K562 (cell line): ENCODE results near the gene PSMB8. TPM values are rescaled to one million over a fixed set of nuclear protein-coding genes. Genes with fewer than 3 reads are reported as not detected.

ENCODE experiments used
- BDP1 ChIP-seq: IDR thresholded peaks from 3 replicates; pipeline ENCODE4 v1.6.1; 2011; ENCODE audit not compliant: insufficient read length, insufficient read depth
- BMI1 ChIP-seq: fragments of 150-350 bp; IDR thresholded peaks from 2 replicates; pipeline ENCODE4 v1.6.1; 2014; ENCODE audit warnings: low read length
- BRD9 ChIP-seq: fragments of 450-650 bp; IDR thresholded peaks from 2 replicates; pipeline ENCODE4 v1.6.1; 2018; ENCODE audit warnings: low read depth; ENCODE audit not compliant: partially characterized antibody
- DACH1 ChIP-seq: fragments of 450-650 bp; IDR thresholded peaks from 2 replicates; pipeline ENCODE4 v1.6.1; 2018; ENCODE audit not compliant: partially characterized antibody
- DNMT1 ChIP-seq: fragments of 450-650 bp; IDR thresholded peaks from 2 replicates; pipeline ENCODE4 v1.6.1; 2016; ENCODE audit warnings: antibody characterized with exemption, mild to moderate bottlenecking
- EGR1 ChIP-seq: fragments of 450-650 bp; conservative IDR thresholded peaks from 2 replicates; pipeline ENCODE4 v1.6.1; 2017; ENCODE audit warnings: mild to moderate bottlenecking
- GABPB1 ChIP-seq: sonication (generic); formaldehyde crosslinking; IDR thresholded peaks from 2 replicates; pipeline ENCODE4 v1.8.0; 2022; ENCODE audit warnings: mild to moderate bottlenecking, missing genetic modification reagents
- HDAC2 ChIP-seq: fragments of 450-650 bp; IDR thresholded peaks from 2 replicates; pipeline ENCODE4 v1.6.1; 2016; ENCODE audit warnings: mild to moderate bottlenecking
- HDGF ChIP-seq: fragments of 450-650 bp; IDR thresholded peaks from 2 replicates; pipeline ENCODE4 v1.6.1; 2016
- MTA2 ChIP-seq: fragments of 450-650 bp; IDR thresholded peaks from 2 replicates; pipeline ENCODE4 v1.6.1; 2016; ENCODE audit warnings: low read depth
- MYBL2 ChIP-seq, 2 experiments: fragments of 450-650 bp in 1 of 2; sonication (generic) in 1 of 2; formaldehyde crosslinking in 1 of 2; IDR thresholded peaks; 2 replicates each; pipeline versions ENCODE4 v1.6.1 to v1.8.1; 2017 to 2022; ENCODE audit warnings: borderline replicate concordance in 1 of 2, inconsistent platforms in 1 of 2, low read depth in 1 of 2, mild to moderate bottlenecking in 1 of 2, missing genetic modification reagents in 1 of 2, moderate library complexity in 1 of 2
- PHF21A ChIP-seq: fragments of 450-650 bp; IDR thresholded peaks from 2 replicates; pipeline ENCODE4 v1.6.1; 2017; ENCODE audit warnings: low read depth, borderline replicate concordance
- SREBF1 ChIP-seq: fragments of 150-350 bp; IDR thresholded peaks from 2 replicates; pipeline ENCODE4 v1.6.1; 2014; ENCODE audit warnings: antibody characterized with exemption, low read depth, low read length, borderline replicate concordance
- TEAD1 ChIP-seq, 2 experiments: fragments of 450-650 bp in 1 of 2; sonication (generic) in 1 of 2; formaldehyde crosslinking; IDR thresholded peaks; 2 replicates each; pipeline versions ENCODE4 v1.4.0 to v1.8.0; 2020 to 2022; ENCODE audit warnings: mild to moderate bottlenecking in 2 of 2, missing genetic modification reagents in 1 of 2
- ZFP30 ChIP-seq: fragments of 250-450 bp; sonication (Bioruptor Pico); IDR thresholded peaks from 2 replicates; pipeline ENCODE4 v1.8.0; 2022; ENCODE audit warnings: moderate library complexity, mild to moderate bottlenecking, inconsistent platforms, borderline replicate concordance
- ZNF239 ChIP-seq: fragments of 250-450 bp; sonication (Bioruptor Pico); IDR thresholded peaks from 2 replicates; pipeline ENCODE4 v1.4.0; 2020; ENCODE audit warnings: mild to moderate bottlenecking
- ZNF586 ChIP-seq: fragments of 450-650 bp; formaldehyde crosslinking; conservative IDR thresholded peaks from 2 replicates; pipeline ENCODE4 v1.4.0; 2020; ENCODE audit warnings: mild to moderate bottlenecking, moderate library complexity
- polyA plus RNA-seq, 8 experiments: library from polyadenylated mRNA; depleted of rRNA in 4 of 8; stranded (reverse) in 5 of 8; unstranded in 3 of 8; fragments of >200 nt; fragmentation: Nextera tagmentation in 2 of 8; fragmentation: Illumina TruSeq in 1 of 8; extraction: Ambion mirVana in 2 of 8; extraction: Trizol in 1 of 8; gene quantifications; 2 replicates each; pipeline versions ENCODE4 v1.2.1 to v1.2.3, GENCODE V29; 2011 to 2014; ENCODE audit warnings: inconsistent platforms in 1 of 8, missing spikeins in 1 of 8
- total RNA-seq, 7 experiments: library from RNA; depleted of rRNA in 6 of 7; stranded (reverse); fragments of >200 nt in 6 of 7; fragmentation: Illumina TruSeq in 2 of 7; extraction: Trizol in 2 of 7; gene quantifications; 2 replicates each; pipeline versions ENCODE4 v1.2.1 to v1.2.3, GENCODE V29; 2011 to 2021; ENCODE audit warnings: low replicate concordance in 1 of 7
- TF ChIP-seq, protein P1 (sequence below), 2 experiments: fragments of 450-650 bp; conservative IDR thresholded peaks; 2 replicates each; pipeline ENCODE4 v1.6.1; 2017; ENCODE audit warnings: mild to moderate bottlenecking in 2 of 2, moderate library complexity in 2 of 2
- TF ChIP-seq, protein P2 (sequence below), 2 experiments: fragments of 450-650 bp; IDR thresholded peaks; 2 replicates each; pipeline ENCODE4 v1.6.1; 2016; ENCODE audit warnings: mild to moderate bottlenecking in 2 of 2, borderline replicate concordance in 1 of 2, low read depth in 1 of 2, moderate library complexity in 1 of 2

PSMB8 gene
- total and polyA plus RNA-seq, 9 of the 15 experiments (the other 6 are each of a cell fraction or from before 2014, with no cell fraction given): 0.71 to 4.0 (median 2.4) TPM

DNA sequence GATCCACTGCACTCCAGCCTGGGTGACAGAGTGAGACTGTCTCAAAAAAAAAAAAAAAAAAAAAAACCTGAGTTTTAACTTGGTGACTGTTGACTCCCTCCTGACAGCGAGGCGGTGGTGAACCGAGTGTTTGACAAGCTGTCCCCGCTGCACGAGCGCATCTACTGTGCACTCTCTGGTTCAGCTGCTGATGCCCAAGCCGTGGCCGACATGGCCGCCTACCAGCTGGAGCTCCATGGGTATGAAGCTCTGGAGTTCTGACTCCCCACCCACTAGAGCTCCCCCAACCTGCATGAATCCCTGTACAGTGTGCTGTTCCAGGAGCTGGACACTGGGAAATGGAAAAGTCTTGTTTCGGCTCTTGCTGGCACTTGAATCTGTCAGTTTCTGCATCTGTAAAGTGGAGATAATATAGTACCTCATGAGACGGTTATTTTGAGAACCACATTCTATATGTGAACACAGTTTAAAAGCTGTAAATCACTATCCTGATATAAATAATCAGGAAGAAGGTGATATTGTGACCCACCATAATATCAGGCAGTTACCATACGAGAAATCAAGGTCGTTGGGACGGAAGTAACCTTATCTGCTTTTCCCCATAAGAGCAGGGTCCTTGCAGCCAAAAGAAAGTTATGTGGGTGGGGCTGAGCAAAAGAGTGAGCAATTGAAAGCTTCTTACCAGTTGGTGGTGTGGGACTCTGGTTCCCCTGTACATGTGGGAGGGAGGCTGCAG is 13.5 kb upstream of the PSMB8 start (continued):
- TF ChIP-seq MTA2 (peak; percentile 45; the same call in 1 of the 2 replicates), HDAC2 (peak; percentile 91; the same call in 1 of the 2 replicates), EGR1 (peak; percentile 32; the same call in 1 of the 2 replicates), TEAD1 (CRISPR knock-in tag; IDR thresholded peaks at IDR 0.05) (peak in 1 of 2 experiments; percentile 4; a peak in 1 of 4 replicates), DACH1 (no peak), MYBL2 (IDR thresholded peaks at IDR 0.05; ENCODE audit: low read depth) (no peak), MYBL2 (CRISPR knock-in tag; IDR thresholded peaks at IDR 0.05; ENCODE audit: borderline replicate concordance) (no peak), BRD9 (no peak), HDGF (no peak), GABPB1 (CRISPR knock-in tag) (no peak), DNMT1 (no peak), ZNF239 (CRISPR knock-in tag) (no peak), ZFP30 (CRISPR knock-in tag) (no peak), BDP1 (no peak), SREBF1 (no peak), ZNF586 (CRISPR knock-in tag) (0 out of 2 replicates have a peak, but pooled peaks have one; percentile 22), PHF21A (peak; percentile 65; the same call in 1 of the 2 replicates), BMI1 (no peak)
- TF ChIP-seq, protein P1, sequence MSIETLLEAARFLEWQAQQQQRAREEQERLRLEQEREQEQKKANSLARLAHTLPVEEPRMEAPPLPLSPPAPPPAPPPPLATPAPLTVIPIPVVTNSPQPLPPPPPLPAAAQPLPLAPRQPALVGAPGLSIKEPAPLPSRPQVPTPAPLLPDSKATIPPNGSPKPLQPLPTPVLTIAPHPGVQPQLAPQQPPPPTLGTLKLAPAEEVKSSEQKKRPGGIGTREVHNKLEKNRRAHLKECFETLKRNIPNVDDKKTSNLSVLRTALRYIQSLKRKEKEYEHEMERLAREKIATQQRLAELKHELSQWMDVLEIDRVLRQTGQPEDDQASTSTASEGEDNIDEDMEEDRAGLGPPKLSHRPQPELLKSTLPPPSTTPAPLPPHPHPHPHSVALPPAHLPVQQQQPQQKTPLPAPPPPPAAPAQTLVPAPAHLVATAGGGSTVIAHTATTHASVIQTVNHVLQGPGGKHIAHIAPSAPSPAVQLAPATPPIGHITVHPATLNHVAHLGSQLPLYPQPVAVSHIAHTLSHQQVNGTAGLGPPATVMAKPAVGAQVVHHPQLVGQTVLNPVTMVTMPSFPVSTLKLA (conservative IDR thresholded peaks at IDR 0.05): 0 out of 4 replicates have a peak, but pooled peaks have one; percentile 18 to 21
- TF ChIP-seq, protein P2, sequence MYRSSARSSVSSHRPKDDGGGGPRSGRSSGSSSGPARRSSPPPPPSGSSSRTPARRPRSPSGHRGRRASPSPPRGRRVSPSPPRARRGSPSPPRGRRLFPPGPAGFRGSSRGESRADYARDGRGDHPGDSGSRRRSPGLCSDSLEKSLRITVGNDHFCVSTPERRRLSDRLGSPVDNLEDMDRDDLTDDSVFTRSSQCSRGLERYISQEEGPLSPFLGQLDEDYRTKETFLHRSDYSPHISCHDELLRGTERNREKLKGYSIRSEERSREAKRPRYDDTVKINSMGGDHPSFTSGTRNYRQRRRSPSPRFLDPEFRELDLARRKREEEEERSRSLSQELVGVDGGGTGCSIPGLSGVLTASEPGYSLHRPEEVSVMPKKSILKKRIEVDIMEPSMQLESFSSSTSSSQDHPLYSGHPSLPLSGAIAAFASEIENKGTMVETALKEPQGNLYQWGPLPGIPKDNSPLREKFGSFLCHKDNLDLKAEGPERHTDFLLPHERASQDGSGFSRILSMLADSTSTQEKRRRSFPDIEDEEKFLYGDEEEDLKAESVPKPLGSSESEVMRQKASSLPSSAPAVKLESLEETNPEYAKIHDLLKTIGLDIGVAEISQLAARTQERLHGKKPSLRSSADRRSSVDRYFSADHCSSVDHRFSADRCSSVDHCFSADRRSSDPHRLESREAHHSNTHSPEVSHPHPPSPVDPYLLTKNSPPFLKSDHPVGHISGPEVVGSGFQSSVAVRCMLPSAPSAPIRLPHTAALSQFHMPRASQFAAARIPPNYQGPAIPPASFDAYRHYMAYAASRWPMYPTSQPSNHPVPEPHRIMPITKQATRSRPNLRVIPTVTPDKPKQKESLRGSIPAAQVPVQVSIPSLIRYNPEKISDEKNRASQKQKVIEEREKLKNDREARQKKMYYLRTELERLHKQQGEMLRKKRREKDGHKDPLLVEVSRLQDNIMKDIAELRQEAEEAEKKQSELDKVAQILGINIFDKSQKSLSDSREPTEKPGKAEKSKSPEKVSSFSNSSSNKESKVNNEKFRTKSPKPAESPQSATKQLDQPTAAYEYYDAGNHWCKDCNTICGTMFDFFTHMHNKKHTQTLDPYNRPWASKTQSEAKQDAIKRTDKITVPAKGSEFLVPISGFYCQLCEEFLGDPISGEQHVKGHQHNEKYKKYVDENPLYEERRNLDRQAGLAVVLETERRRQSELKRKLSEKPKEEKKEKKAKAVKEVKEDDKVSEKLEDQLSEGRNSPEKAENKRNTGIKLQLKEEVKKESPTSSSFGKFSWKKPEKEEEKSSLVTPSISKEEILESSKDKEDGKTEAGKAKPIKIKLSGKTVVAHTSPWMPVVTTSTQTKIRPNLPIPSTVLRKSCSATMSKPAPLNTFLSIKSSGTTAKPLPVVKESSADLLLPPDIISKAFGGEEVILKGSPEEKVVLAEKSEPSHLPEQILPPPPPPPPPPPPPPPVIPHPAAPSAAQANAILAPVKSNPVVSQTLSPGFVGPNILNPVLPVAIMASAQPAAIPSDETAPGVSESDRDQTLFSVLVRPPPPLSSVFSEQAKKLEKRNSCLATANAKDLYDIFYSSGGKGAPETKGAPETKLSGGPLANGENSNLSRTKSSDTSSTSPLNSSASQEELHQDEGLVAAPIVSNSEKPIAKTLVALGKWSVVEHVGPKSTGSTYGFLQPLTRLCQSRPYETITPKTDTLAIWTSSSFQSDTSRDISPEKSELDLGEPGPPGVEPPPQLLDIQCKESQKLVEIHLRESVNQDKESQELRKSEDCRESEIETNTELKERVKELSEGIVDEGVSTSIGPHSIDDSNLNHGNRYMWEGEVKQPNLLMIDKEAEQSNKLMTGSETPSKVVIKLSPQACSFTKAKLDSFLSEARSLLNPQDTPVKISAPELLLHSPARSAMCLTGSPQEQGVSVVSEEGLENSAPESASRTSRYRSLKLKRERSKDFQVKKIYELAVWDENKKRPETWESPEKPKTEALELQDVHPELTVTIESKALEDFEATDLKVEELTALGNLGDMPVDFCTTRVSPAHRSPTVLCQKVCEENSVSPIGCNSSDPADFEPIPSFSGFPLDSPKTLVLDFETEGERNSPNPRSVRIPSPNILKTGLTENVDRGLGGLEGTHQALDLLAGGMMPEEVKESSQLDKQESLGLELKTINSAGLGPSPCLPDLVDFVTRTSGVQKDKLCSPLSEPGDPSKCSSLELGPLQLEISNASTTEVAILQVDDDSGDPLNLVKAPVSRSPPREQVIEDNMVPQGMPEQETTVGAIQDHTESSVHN (IDR thresholded peaks at IDR 0.05; ENCODE audit: borderline replicate concordance in 1 of 2, low read depth in 1 of 2): no peak
